Liver (tissue), 9 donors: ENCODE measurements around the gene NEUROG1. TPM values are rescaled to one million over a fixed set of nuclear protein-coding genes. Genes with fewer than 3 reads are reported as not detected.

Experiments used
- DNase-seq: peaks from one replicate; pipeline ENCODE4 v3.0.0-alpha.2; 2017; ENCODE audit warnings: low spot score
- H3K27ac ChIP-seq, 2 donors: one replicate each; pipeline ENCODE4 v1.7.0; 2013; ENCODE audit warnings: inconsistent platforms in 2 of 2, low read length in 2 of 2, control low read depth in 1 of 2, low read depth in 1 of 2, mild to moderate bottlenecking in 1 of 2
- H3K27me3 ChIP-seq, 4 donors: one replicate each; pipeline versions ENCODE4 v1.6.1 to v1.7.0; 2013; ENCODE audit warnings: low read length in 3 of 4, inconsistent platforms in 1 of 4, mild to moderate bottlenecking in 1 of 4, moderate library complexity in 1 of 4; ENCODE audit not compliant: control insufficient read depth in 4 of 4, insufficient read depth in 4 of 4
- H3K36me3 ChIP-seq, 4 donors: one replicate each; pipeline versions ENCODE4 v1.6.1 to v1.7.0; 2013; ENCODE audit warnings: low read length in 3 of 4, mild to moderate bottlenecking in 3 of 4, low read depth in 1 of 4, moderate library complexity in 1 of 4; ENCODE audit not compliant: control insufficient read depth in 4 of 4, insufficient read depth in 3 of 4
- H3K4me1 ChIP-seq, 4 donors: one replicate each; pipeline versions ENCODE4 v1.6.1 to v1.7.0; 2013; ENCODE audit warnings: low read length in 3 of 4, mild to moderate bottlenecking in 3 of 4, moderate library complexity in 1 of 4; ENCODE audit not compliant: control insufficient read depth in 4 of 4, insufficient read depth in 4 of 4
- H3K4me3 ChIP-seq, 3 donors: one replicate each; pipeline versions ENCODE4 v1.6.1 to v1.7.0; 2013; ENCODE audit warnings: low read length in 3 of 3, control low read depth in 1 of 3, low read depth in 1 of 3, mild to moderate bottlenecking in 1 of 3
- H3K9ac ChIP-seq, 2 donors: one replicate each; pipeline ENCODE4 v1.7.0; 2013; ENCODE audit warnings: low read length in 2 of 2, mild to moderate bottlenecking in 2 of 2, moderate library complexity in 2 of 2, control low read depth in 1 of 2, low read depth in 1 of 2
- H3K9me3 ChIP-seq, 4 donors: one replicate each; pipeline versions ENCODE4 v1.6.1 to v1.7.0; 2013; ENCODE audit warnings: low read length in 3 of 4; ENCODE audit not compliant: control insufficient read depth in 4 of 4
- EGR1 ChIP-seq, 2 donors: IDR thresholded peaks; 2 replicates each; pipeline ENCODE4 v1.6.1; 2016 to 2018; ENCODE audit warnings: antibody characterized with exemption in 2 of 2, low read depth in 2 of 2
- FOXA1 ChIP-seq: IDR thresholded peaks from 2 replicates; pipeline ENCODE4 v1.6.1; 2016; ENCODE audit warnings: antibody characterized with exemption
- FOXA2 ChIP-seq: IDR thresholded peaks from 2 replicates; pipeline ENCODE4 v1.6.1; 2016; ENCODE audit warnings: antibody characterized with exemption
- GABPA ChIP-seq, 2 donors: IDR thresholded peaks in 1 of 2; conservative IDR thresholded peaks in 1 of 2; 2 replicates each; pipeline ENCODE4 v1.6.1; 2016; ENCODE audit warnings: antibody characterized with exemption in 2 of 2, mild to moderate bottlenecking in 1 of 2, moderate library complexity in 1 of 2
- HNF4A ChIP-seq, 2 donors: conservative IDR thresholded peaks; 2 replicates each; pipeline ENCODE4 v1.6.1; 2016; ENCODE audit warnings: antibody characterized with exemption in 2 of 2, mild to moderate bottlenecking in 2 of 2
- HNF4G ChIP-seq: IDR thresholded peaks from 2 replicates; pipeline ENCODE4 v1.6.1; 2016; ENCODE audit warnings: antibody characterized with exemption
- JUND ChIP-seq, 2 donors: IDR thresholded peaks; 2 replicates each; pipeline ENCODE4 v1.6.1; 2016; ENCODE audit warnings: antibody characterized with exemption in 2 of 2
- NR2F2 ChIP-seq: IDR thresholded peaks from 2 replicates; pipeline ENCODE4 v1.6.1; 2016; ENCODE audit warnings: antibody characterized with exemption
- RAD21 ChIP-seq, 2 donors: IDR thresholded peaks; 2 replicates each; pipeline ENCODE4 v1.6.1; 2016; ENCODE audit warnings: antibody characterized with exemption in 2 of 2, mild to moderate bottlenecking in 2 of 2
- RXRA ChIP-seq, 2 donors: IDR thresholded peaks; 2 replicates each; pipeline ENCODE4 v1.6.1; 2017 to 2018; ENCODE audit warnings: antibody characterized with exemption in 2 of 2, mild to moderate bottlenecking in 1 of 2
- SP1 ChIP-seq: IDR thresholded peaks from 2 replicates; pipeline ENCODE4 v1.6.1; 2018; ENCODE audit warnings: antibody characterized with exemption, mild to moderate bottlenecking
- TAF1 ChIP-seq: conservative IDR thresholded peaks from 2 replicates; pipeline ENCODE4 v1.6.1; 2016; ENCODE audit warnings: antibody characterized with exemption, mild to moderate bottlenecking
- YY1 ChIP-seq: IDR thresholded peaks from 2 replicates; pipeline ENCODE4 v1.6.1; 2016; ENCODE audit warnings: antibody characterized with exemption, mild to moderate bottlenecking
- WGBS: extraction: QIAGEN DNeasy Blood & Tissue Kit; methylation state at CpG from one replicate; pipeline ENCODE4 v1.1.7; 2013; 5-methylcytosine and 5-hydroxymethylcytosine counted together
- polyA plus RNA-seq, 2 donors: library from polyadenylated mRNA; stranded (reverse) in 1 of 2; unstranded in 1 of 2; fragments of 200-250 nt in 1 of 2; fragments of >200 nt in 1 of 2; fragmentation: Nextera tagmentation in 1 of 2; extraction: Ambion mirVana in 1 of 2; gene quantifications; one replicate each; pipeline versions ENCODE4 v1.2.1 to v1.2.3, GENCODE V29; 2013 to 2015
- total RNA-seq, 2 donors: library from RNA; depleted of rRNA; stranded (reverse); fragments of >200 nt; gene quantifications; one replicate each; pipeline ENCODE4 v1.2.3, GENCODE V29; 2014
- TF ChIP-seq, protein P1 (sequence below): IDR thresholded peaks from 2 replicates; pipeline ENCODE4 v1.6.1; 2016; ENCODE audit warnings: antibody characterized with exemption, mild to moderate bottlenecking
- TF ChIP-seq, protein P2 (sequence below): fragments of 150-350 bp; IDR thresholded peaks from 2 replicates; pipeline ENCODE4 v1.5.1; 2017; ENCODE audit warnings: improper control_type of control experiment, low read depth, low read length; ENCODE audit not compliant: missing input control
- TF ChIP-seq, protein P3 (sequence below): IDR thresholded peaks from 2 replicates; pipeline ENCODE4 v1.6.1; 2016; ENCODE audit warnings: antibody characterized with exemption
- TF ChIP-seq, protein P4 (sequence below): IDR thresholded peaks from 2 replicates; pipeline ENCODE4 v1.6.1; 2016; ENCODE audit warnings: antibody characterized with exemption
- TF ChIP-seq, protein P5 (sequence below): IDR thresholded peaks from 2 replicates; pipeline ENCODE4 v1.6.1; 2016; ENCODE audit warnings: antibody characterized with exemption
- donor health status: healthy.
- donor health status: healthy.
- donor health status: healthy.
- donor health status: healthy.
- donor health status: healthy.

Gene NEUROG1
- total and polyA plus RNA-seq, 4 donors: not detected

DNA sequence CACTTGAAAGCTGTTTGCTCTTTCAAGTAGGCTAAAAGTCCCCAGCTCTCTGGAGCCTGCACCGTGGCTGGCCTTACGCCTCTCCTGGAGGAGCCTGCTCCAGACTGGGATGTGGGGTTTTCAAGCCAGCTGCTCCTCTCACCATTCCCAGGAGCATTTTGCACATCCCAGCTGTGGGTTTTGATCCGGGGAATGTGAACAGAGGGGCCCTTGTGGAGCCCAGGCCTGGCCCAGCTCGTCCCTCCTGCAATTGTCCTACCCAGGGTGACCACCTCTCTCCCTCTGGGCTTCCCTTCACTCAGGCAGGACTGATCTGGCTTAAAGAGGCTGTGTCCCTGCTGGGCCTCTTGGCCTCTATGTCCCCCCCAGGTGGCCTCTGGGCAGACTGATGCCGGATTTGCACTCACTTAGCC lies 51.1 kb downstream of the NEUROG1 start:
- DNase-seq: no peak
- peaks cover 0 to 10% (median 9%) of the 10 kb centered on the region in 4 donors for H3K27me3 ChIP-seq
- no peak overlapping the region for H3K27ac ChIP-seq
- TF ChIP-seq RXRA (IDR thresholded peaks at IDR 0.05) (no peak), RAD21 (IDR thresholded peaks at IDR 0.05) (no peak), FOXA1 (no peak), GABPA (IDR thresholded peaks at IDR 0.05 in 1 of 2, conservative IDR thresholded peaks at IDR 0.05 in 1 of 2) (no peak), YY1 (no peak), HNF4A (conservative IDR thresholded peaks at IDR 0.05) (no peak), TAF1 (no peak), SP1 (no peak), FOXA2 (no peak), HNF4G (no peak), EGR1 (IDR thresholded peaks at IDR 0.05; ENCODE audit: low read depth in 2 of 2) (no peak), JUND (IDR thresholded peaks at IDR 0.05) (no peak), NR2F2 (no peak)
- TF ChIP-seq, protein P1, sequence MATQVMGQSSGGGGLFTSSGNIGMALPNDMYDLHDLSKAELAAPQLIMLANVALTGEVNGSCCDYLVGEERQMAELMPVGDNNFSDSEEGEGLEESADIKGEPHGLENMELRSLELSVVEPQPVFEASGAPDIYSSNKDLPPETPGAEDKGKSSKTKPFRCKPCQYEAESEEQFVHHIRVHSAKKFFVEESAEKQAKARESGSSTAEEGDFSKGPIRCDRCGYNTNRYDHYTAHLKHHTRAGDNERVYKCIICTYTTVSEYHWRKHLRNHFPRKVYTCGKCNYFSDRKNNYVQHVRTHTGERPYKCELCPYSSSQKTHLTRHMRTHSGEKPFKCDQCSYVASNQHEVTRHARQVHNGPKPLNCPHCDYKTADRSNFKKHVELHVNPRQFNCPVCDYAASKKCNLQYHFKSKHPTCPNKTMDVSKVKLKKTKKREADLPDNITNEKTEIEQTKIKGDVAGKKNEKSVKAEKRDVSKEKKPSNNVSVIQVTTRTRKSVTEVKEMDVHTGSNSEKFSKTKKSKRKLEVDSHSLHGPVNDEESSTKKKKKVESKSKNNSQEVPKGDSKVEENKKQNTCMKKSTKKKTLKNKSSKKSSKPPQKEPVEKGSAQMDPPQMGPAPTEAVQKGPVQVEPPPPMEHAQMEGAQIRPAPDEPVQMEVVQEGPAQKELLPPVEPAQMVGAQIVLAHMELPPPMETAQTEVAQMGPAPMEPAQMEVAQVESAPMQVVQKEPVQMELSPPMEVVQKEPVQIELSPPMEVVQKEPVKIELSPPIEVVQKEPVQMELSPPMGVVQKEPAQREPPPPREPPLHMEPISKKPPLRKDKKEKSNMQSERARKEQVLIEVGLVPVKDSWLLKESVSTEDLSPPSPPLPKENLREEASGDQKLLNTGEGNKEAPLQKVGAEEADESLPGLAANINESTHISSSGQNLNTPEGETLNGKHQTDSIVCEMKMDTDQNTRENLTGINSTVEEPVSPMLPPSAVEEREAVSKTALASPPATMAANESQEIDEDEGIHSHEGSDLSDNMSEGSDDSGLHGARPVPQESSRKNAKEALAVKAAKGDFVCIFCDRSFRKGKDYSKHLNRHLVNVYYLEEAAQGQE: no peak
- TF ChIP-seq, protein P2, sequence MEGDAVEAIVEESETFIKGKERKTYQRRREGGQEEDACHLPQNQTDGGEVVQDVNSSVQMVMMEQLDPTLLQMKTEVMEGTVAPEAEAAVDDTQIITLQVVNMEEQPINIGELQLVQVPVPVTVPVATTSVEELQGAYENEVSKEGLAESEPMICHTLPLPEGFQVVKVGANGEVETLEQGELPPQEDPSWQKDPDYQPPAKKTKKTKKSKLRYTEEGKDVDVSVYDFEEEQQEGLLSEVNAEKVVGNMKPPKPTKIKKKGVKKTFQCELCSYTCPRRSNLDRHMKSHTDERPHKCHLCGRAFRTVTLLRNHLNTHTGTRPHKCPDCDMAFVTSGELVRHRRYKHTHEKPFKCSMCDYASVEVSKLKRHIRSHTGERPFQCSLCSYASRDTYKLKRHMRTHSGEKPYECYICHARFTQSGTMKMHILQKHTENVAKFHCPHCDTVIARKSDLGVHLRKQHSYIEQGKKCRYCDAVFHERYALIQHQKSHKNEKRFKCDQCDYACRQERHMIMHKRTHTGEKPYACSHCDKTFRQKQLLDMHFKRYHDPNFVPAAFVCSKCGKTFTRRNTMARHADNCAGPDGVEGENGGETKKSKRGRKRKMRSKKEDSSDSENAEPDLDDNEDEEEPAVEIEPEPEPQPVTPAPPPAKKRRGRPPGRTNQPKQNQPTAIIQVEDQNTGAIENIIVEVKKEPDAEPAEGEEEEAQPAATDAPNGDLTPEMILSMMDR: no peak
- TF ChIP-seq, protein P3, sequence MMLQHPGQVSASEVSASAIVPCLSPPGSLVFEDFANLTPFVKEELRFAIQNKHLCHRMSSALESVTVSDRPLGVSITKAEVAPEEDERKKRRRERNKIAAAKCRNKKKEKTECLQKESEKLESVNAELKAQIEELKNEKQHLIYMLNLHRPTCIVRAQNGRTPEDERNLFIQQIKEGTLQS: no peak
- TF ChIP-seq, protein P4, sequence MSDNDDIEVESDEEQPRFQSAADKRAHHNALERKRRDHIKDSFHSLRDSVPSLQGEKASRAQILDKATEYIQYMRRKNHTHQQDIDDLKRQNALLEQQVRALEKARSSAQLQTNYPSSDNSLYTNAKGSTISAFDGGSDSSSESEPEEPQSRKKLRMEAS: no peak
- TF ChIP-seq, protein P5, sequence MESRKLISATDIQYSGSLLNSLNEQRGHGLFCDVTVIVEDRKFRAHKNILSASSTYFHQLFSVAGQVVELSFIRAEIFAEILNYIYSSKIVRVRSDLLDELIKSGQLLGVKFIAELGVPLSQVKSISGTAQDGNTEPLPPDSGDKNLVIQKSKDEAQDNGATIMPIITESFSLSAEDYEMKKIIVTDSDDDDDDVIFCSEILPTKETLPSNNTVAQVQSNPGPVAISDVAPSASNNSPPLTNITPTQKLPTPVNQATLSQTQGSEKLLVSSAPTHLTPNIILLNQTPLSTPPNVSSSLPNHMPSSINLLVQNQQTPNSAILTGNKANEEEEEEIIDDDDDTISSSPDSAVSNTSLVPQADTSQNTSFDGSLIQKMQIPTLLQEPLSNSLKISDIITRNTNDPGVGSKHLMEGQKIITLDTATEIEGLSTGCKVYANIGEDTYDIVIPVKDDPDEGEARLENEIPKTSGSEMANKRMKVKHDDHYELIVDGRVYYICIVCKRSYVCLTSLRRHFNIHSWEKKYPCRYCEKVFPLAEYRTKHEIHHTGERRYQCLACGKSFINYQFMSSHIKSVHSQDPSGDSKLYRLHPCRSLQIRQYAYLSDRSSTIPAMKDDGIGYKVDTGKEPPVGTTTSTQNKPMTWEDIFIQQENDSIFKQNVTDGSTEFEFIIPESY: no peak
- H3K36me3 ChIP-seq: no peaks in the 10 kb centered on the region
- WGBS: 82% methylated on average over 5 of the region's 5 CpGs
- no peaks in the 10 kb centered on the region for H3K9me3 ChIP-seq
- H3K4me1 ChIP-seq: peaks cover 2 to 11% (median 9%) of the 10 kb centered on the region in 4 donors
- H3K4me3 ChIP-seq: no peak overlapping the region
- H3K9ac ChIP-seq: no peak overlapping the region

Other genes starting within 250 kb of the NEUROG1 start
- gene MACROH2A1, start 136.7 kb downstream of the NEUROG1 start, total RNA-seq: 100 to 1,000 TPM in 1 of 2 donors, 10 to 100 TPM in 1; 72.6 to 113 TPM
- gene MACROH2A1, start 136.7 kb downstream of the NEUROG1 start, polyA plus RNA-seq: 10 to 100 TPM; 33.7 to 52.9 TPM
- under 1 TPM in 1 of 2 donors, not detected in 1; 0.05 TPM for gene DCANP1, start 88.6 kb downstream of the NEUROG1 start, total RNA-seq
- gene DCANP1, start 88.6 kb downstream of the NEUROG1 start, polyA plus RNA-seq: not detected
- under 1 TPM in 1 of 2 donors, not detected in 1; 0.47 TPM for gene TIFAB, start 83.6 kb downstream of the NEUROG1 start, total RNA-seq
- under 1 TPM in 1 of 2 donors, not detected in 1; 0.02 TPM for gene TIFAB, start 83.6 kb downstream of the NEUROG1 start, polyA plus RNA-seq
- gene CXCL14, start 43.0 kb upstream of the NEUROG1 start, total RNA-seq: 1 to 10 TPM; 2.7 to 6.1 TPM
- gene CXCL14, start 43.0 kb upstream of the NEUROG1 start, polyA plus RNA-seq: 10 to 100 TPM; 10.4 to 13.7 TPM